ENCODE results near the gene TMA7. TPM values are rescaled to one million over a fixed set of nuclear protein-coding genes. Genes with fewer than 3 reads are reported as not detected.

The TMA7 gene
- total RNA-seq, 1 experiment from 2014 or later: 152 TPM

DNA sequence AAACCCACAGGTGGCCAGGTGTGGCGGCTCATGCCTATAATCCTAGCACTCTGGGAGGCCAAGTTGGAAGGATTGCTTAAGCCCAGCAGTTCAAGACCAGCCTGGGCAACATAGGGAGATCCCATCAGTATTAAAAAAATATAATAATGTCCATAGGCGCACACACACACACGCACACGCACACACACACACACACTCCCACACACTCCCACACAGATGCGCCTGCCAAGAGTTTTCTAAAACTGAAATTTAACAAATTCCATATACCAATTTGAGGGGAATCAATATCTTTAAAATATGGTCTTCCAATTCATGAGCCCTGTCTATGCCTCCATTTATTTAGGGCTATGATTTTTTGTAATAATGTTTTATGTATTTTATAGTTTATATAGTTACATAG is 46.9 kb downstream of the TMA7 start:
- Histone ChIP-seq H3K27ac (ENCODE audit: low read depth, low read length, poor library complexity, severe bottlenecking) (no peak overlapping the region), H3K4me1 (ENCODE audit: insufficient read depth, low read length, poor library complexity, severe bottlenecking) (no peaks in the 10 kb centered on the region), H3K9me3 (ENCODE audit: low read depth, low read length, poor library complexity, severe bottlenecking) (no peaks in the 10 kb centered on the region), H3K36me3 (ENCODE audit: insufficient read depth, low read length, poor library complexity, severe bottlenecking) (no peaks in the 10 kb centered on the region), H3K27me3 (replicated peaks; ENCODE audit: insufficient read depth, low read depth, low read length, poor library complexity) (no peaks in the 10 kb centered on the region), H3K4me3 (ENCODE audit: low read depth, low read length, poor library complexity, severe bottlenecking) (no peak overlapping the region)
- TF ChIP-seq, protein P1, sequence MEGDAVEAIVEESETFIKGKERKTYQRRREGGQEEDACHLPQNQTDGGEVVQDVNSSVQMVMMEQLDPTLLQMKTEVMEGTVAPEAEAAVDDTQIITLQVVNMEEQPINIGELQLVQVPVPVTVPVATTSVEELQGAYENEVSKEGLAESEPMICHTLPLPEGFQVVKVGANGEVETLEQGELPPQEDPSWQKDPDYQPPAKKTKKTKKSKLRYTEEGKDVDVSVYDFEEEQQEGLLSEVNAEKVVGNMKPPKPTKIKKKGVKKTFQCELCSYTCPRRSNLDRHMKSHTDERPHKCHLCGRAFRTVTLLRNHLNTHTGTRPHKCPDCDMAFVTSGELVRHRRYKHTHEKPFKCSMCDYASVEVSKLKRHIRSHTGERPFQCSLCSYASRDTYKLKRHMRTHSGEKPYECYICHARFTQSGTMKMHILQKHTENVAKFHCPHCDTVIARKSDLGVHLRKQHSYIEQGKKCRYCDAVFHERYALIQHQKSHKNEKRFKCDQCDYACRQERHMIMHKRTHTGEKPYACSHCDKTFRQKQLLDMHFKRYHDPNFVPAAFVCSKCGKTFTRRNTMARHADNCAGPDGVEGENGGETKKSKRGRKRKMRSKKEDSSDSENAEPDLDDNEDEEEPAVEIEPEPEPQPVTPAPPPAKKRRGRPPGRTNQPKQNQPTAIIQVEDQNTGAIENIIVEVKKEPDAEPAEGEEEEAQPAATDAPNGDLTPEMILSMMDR (conservative IDR thresholded peaks at IDR 0.05; ENCODE audit: low read depth, low read length): no peak
- TF ChIP-seq EZH2 (IDR thresholded peaks at IDR 0.05; ENCODE audit: borderline replicate concordance, low read depth, low read length, poor library complexity, severe bottlenecking): no peak
- BruUV-seq (replicated peaks): no TSS peak
- ChIA-PET POLR2A (ENCODE audit: low non-redundant PET) (no interaction called here), CTCF (no interaction called here)
- intact Hi-C loops (cut with micrococcal nuclease; ENCODE audit: unreplicated experiment): no loop called here
- DNase-seq (ENCODE audit: low spot score): no peak

GRCh38 chr3:48492461-48493202 is 52.6 kb downstream of the TMA7 start:
- ChIA-PET CTCF (no interaction called here), POLR2A (ENCODE audit: low non-redundant PET) (no interaction called here)
- Histone ChIP-seq H3K27ac (ENCODE audit: low read depth, low read length, poor library complexity, severe bottlenecking) (no peak overlapping the region), H3K27me3 (replicated peaks; ENCODE audit: insufficient read depth, low read depth, low read length, poor library complexity) (no peaks in the 10 kb centered on the region), H3K4me3 (ENCODE audit: low read depth, low read length, poor library complexity, severe bottlenecking) (no peak overlapping the region), H3K36me3 (ENCODE audit: insufficient read depth, low read length, poor library complexity, severe bottlenecking) (no peaks in the 10 kb centered on the region), H3K4me1 (ENCODE audit: insufficient read depth, low read length, poor library complexity, severe bottlenecking) (no peaks in the 10 kb centered on the region), H3K9me3 (ENCODE audit: low read depth, low read length, poor library complexity, severe bottlenecking) (no peaks in the 10 kb centered on the region)
- no peak for DNase-seq (ENCODE audit: low spot score)
- no peak for TF ChIP-seq EZH2 (IDR thresholded peaks at IDR 0.05; ENCODE audit: borderline replicate concordance, low read depth, low read length, poor library complexity, severe bottlenecking)
- TF ChIP-seq, protein P1 (conservative IDR thresholded peaks at IDR 0.05; ENCODE audit: low read depth, low read length): no peak
- no TSS peak for BruUV-seq (replicated peaks)
- intact Hi-C loops (cut with micrococcal nuclease; ENCODE audit: unreplicated experiment): no loop called here

- CTCF ChIA-PET: no interaction called here
- Histone ChIP-seq H3K9me3 (ENCODE audit: low read depth, low read length, poor library complexity, severe bottlenecking) (no peaks in the 10 kb centered on the region), H3K27me3 (replicated peaks; ENCODE audit: insufficient read depth, low read depth, low read length, poor library complexity) (no peaks in the 10 kb centered on the region), H3K4me1 (ENCODE audit: insufficient read depth, low read length, poor library complexity, severe bottlenecking) (no peaks in the 10 kb centered on the region), H3K36me3 (ENCODE audit: insufficient read depth, low read length, poor library complexity, severe bottlenecking) (no peaks in the 10 kb centered on the region), H3K4me3 (ENCODE audit: low read depth, low read length, poor library complexity, severe bottlenecking) (no peak overlapping the region), H3K27ac (ENCODE audit: low read depth, low read length, poor library complexity, severe bottlenecking) (no peak overlapping the region)
- POLR2A ChIA-PET (ENCODE audit: low non-redundant PET): no interaction called here
- BruUV-seq (replicated peaks): no TSS peak
- intact Hi-C loops (cut with micrococcal nuclease; ENCODE audit: unreplicated experiment): no loop called here
- TF ChIP-seq, protein P1 (conservative IDR thresholded peaks at IDR 0.05; ENCODE audit: low read depth, low read length): no peak
- no peak for TF ChIP-seq EZH2 (IDR thresholded peaks at IDR 0.05; ENCODE audit: borderline replicate concordance, low read depth, low read length, poor library complexity, severe bottlenecking)
- DNase-seq (ENCODE audit: low spot score): no peak
Measured at GRCh38 chr3:48493203-48493501, 53.1 kb downstream of the TMA7 start.

Other genes with a start within 250 kb of the TMA7 start
- not detected in 2 replicates for gene CAMP, start 216.8 kb upstream of the TMA7 start, total RNA-seq (2021)
- 25.6 and 26.7 TPM in 2 replicates for gene ZNF589, start 199.2 kb upstream of the TMA7 start, total RNA-seq (2021)
- gene NME6, start 138.9 kb upstream of the TMA7 start, total RNA-seq (2021): 12.0 and 13.5 TPM in 2 replicates
- gene SPINK8, start 106.6 kb upstream of the TMA7 start, total RNA-seq (2021): not detected in 2 replicates
- 0.55 and 0.60 TPM in 2 replicates for gene FBXW12, start 68.0 kb upstream of the TMA7 start, total RNA-seq (2021)
- 24.6 and 38.0 TPM in 2 replicates for gene PLXNB1, start 10.2 kb upstream of the TMA7 start, total RNA-seq (2021)
- gene CCDC51, start 138 bp upstream of the TMA7 start, total RNA-seq (2021): 11.7 and 11.8 TPM in 2 replicates
- 9.5 and 9.7 TPM in 2 replicates for gene ATRIP, start 6.5 kb downstream of the TMA7 start, total RNA-seq (2021)
- gene SHISA5, start 63.9 kb downstream of the TMA7 start, total RNA-seq (2021): 61.8 and 63.5 TPM in 2 replicates
- 5.0 and 7.2 TPM in 2 replicates for gene PFKFB4, start 116.5 kb downstream of the TMA7 start, total RNA-seq (2021)
- 0.49 and 0.81 TPM in 2 replicates for gene UCN2, start 123.5 kb downstream of the TMA7 start, total RNA-seq (2021)
- 16.4 and 24.8 TPM in 2 replicates for gene COL7A1, start 155.1 kb downstream of the TMA7 start, total RNA-seq (2021)
- 189 and 215 TPM in 2 replicates for gene UQCRC1, start 169.4 kb downstream of the TMA7 start, total RNA-seq (2021)
- gene TMEM89, start 181.5 kb downstream of the TMA7 start, total RNA-seq (2021): 0.50 TPM in 1 of 2 replicates, not detected in the other
- gene SLC26A6, start 195.2 kb downstream of the TMA7 start, total RNA-seq (2021): 11.8 and 12.6 TPM in 2 replicates
- gene CELSR3, start 222.6 kb downstream of the TMA7 start, total RNA-seq (2021): 1.2 and 2.1 TPM in 2 replicates
- gene NCKIPSD, start 245.7 kb downstream of the TMA7 start, total RNA-seq (2021): 15.0 and 18.8 TPM in 2 replicates